C4-2B (cell line): ENCODE results near the gene FAM174B.
A peak's percentile ranks its signal among the peaks of the same experiment; 100 is the strongest.

Experiments
- H3K27ac ChIP-seq: fragments of 450-650 bp; 2 replicates; pipeline ENCODE4 v1.5.1; 2017
- CTCF ChIP-seq: fragments of 450-650 bp; conservative IDR thresholded peaks from 2 replicates; pipeline ENCODE4 v1.5.1; 2017; ENCODE audit warnings: mild to moderate bottlenecking
- ZFX ChIP-seq: fragments of 450-650 bp; IDR thresholded peaks from 2 replicates; pipeline ENCODE4 v1.6.1; 2017

Gene FAM174B

GRCh38 chr15:92603278-92603677 lies 52.3 kb downstream of the FAM174B start:
- TF ChIP-seq ZFX (no peak), CTCF (no peak)
- no peak overlapping the region for H3K27ac ChIP-seq

GRCh38 chr15:92602267-92602593 lies 53.3 kb downstream of the FAM174B start:
- no peak for TF ChIP-seq CTCF
- no peak for TF ChIP-seq ZFX

GRCh38 chr15:92601592-92602266 lies 53.8 kb downstream of the FAM174B start:
- no peak for TF ChIP-seq CTCF
- no peak for TF ChIP-seq ZFX
- peak overlapping the region; percentile 53 for H3K27ac ChIP-seq

More at GRCh38 chr15:92602267-92602593, 53.3 kb downstream of the FAM174B start:
- H3K27ac ChIP-seq = peak overlapping the region; percentile 53; the same call in 1 of the 2 replicates

GRCh38 chr15:92600856-92601255 lies 54.7 kb downstream of the FAM174B start:
- H3K27ac ChIP-seq = peak overlapping the region; percentile 53; the same call in 1 of the 2 replicates
- TF ChIP-seq ZFX (no peak), CTCF (no peak)

- TF ChIP-seq ZFX (no peak), CTCF (no peak)
- no peak overlapping the region; the same call in 1 of the 2 replicates for H3K27ac ChIP-seq
These were observed 56.1 kb downstream of the FAM174B start for GRCh38 chr15:92599394-92599970.

- no peak for TF ChIP-seq CTCF
- TF ChIP-seq ZFX = no peak
- H3K27ac ChIP-seq = no peak overlapping the region
These were observed 58.0 kb downstream of the FAM174B start for GRCh38 chr15:92597548-92597947.

- H3K27ac ChIP-seq = no peak overlapping the region
These were observed 59.0 kb downstream of the FAM174B start for GRCh38 chr15:92596623-92597022.

More at GRCh38 chr15:92596623-92597022, 59.0 kb downstream of the FAM174B start:
- TF ChIP-seq CTCF (no peak), ZFX (no peak)
